Endometrium (tissue), 2 donors: ENCODE results near the gene LDB2.
A peak's percentile ranks its signal among the peaks of the same experiment; 100 is the strongest.

Source experiments
- FAIRE-seq: peaks from 2 replicates; lab custom pipeline; 2012; peaks lifted over from hg19 to GRCh38; lab: Jason Lieb, UNC
- donor health status: control.
- donor health status: control.

Gene LDB2

DNA sequence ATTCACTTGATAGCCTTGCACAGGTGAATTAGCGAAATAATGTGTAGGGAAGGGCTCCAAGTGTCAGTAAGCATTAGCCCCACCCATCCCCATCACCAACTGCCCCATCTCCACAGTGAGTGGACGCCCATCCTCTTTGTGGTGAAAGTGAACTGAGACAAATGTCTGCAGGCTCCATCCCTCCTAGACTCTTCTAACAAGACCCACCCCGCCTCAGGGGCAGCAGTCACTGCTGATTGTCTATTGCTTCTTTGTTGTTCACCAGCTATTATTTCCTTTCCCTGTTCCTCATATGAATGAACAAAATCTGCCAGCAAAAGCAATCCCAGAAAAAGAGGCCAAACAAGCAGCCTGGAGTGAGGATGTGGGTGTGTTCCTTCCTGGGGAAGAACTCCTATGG is 96.4 kb downstream of the LDB2 start:
- no peak for FAIRE-seq

DNA sequence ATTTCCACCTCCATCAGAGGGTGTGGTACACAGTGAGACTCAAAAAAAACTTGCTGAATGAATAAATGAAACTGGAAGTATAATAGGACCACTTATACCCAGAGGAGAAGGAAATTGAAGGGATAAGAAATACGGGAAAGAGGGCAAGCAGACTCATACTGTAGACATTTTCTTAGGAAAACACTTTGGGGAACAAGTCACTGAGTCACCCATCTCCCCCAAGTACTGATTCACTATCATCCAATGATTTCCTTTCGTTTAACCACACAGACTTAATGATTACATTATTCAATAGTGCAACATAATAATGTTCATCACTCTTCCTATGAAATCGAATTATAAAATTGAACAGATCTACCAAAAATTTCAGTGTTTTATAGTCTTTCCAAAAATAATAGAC is 97.1 kb downstream of the LDB2 start:
- no peak for FAIRE-seq

DNA sequence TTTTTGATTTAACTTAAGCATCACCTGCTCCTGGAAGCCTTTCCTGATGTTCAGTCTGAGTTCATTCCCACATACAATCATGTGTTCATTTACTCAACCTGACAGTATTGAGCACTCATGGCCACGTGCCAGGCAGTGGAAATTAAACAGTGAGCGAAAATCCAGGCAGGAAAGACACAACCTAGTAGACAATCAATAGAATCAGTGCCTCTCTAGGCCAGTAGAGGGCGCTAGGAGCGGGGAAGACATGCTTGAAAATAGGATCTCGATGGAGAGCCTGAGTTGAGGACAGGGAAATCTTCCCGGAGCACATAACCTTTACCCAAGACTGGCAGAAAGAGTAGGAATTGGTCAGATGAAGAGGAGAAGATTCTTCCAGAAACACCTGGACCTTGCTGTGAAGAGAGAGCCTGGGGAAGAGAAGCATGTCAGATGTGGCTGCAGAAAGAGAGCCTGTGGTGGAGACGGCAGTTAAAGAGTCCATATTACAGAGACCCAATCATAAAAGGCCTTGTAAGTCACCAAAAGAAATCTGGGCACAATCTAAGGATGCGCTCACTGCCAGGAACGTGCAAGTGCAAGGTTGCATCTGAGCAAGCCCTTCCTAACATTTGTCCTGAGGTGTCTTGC is 103.5 kb downstream of the LDB2 start:
- no peak for FAIRE-seq

DNA sequence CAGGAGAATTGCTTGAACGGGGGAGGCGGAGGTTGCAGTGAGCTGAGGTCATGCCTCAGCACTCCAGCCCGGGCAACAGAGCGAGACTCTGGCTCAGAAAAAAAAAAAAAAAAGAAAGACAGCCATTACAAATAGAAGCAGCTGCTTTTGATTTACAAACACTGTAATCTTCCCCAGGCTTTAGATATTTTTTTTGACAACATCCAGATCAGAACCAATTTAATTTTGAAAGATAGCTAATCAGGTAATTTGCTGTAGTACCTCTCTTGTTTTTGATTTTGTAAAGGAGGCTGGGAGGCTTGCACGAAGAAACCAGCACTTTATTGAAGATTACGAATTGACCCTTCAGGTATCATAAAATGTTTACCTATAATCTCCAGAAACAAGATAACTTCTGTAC is 107.0 kb downstream of the LDB2 start:
- no peak for FAIRE-seq

DNA sequence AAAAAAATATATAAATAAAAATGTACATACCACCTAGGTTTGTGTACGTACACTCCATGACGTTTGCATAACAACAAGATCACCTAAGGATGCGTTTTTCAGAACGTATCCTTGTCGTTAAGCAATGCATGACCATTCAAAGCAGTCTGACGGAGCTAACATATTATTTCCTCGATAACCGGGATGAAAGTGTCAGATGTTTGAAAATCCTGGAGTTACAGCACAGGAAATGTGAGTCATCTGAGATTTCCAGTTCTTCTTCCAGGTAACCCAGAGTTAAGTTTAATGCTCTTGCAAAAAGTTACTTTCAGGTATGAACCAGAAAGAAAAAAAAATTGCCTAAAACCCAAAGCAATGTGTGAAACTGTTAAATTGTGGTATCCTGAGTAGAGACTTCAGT is 107.9 kb downstream of the LDB2 start:
- FAIRE-seq, result no peak

DNA sequence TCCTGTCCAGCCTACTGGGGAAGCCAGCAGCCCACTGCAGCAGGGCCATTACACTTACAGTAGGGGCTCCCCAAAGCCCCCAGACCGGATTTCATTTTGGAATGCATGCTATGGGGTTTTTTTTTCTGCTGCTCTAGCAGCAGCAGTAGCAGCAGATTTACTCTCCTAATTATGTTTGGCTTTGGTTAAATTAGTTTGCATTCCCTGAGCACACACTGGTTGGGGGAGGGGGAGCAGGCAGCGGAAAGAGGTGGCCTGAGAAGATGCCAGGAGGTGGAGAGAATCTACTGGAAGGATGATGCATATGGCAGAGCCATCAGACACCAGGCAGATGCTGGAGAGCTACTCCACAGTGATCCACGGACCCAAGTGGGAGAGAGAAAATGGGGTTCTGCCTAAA is 109.6 kb downstream of the LDB2 start:
- no peak for FAIRE-seq

DNA sequence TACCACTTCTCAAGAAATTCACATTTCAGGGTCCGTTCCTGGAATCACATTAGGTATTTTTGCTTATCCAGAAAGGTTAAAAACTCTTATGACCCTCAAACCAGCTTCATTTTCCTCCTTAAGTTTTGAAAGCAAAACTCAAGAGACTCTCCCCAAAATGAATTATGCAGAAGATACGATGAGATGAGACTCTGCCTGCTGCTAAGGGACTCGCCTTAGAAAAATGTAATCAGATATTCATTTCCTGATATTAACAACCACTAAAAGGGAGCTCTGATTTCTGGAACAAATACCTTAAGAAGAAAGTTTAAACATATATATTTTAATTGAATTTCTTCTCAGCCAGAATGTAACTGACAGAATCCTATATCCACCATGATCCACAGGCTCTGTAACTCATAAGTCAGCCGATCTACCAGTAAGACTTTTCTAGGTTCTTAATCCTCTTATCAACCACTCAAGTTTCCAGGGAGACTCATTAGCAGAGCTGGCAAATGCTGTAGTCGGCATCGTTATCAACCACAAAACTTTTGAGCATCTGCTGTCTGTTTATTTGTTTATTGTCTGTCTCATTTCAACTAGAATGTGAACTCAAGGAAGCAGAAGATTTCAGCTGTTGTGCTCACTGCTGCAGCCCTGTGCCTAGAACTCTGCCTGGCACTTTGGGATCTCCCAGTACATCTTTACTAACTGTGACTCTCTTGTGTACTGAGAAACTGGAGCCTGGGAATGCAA is 112.5 kb downstream of the LDB2 start:
- no peak for FAIRE-seq

DNA sequence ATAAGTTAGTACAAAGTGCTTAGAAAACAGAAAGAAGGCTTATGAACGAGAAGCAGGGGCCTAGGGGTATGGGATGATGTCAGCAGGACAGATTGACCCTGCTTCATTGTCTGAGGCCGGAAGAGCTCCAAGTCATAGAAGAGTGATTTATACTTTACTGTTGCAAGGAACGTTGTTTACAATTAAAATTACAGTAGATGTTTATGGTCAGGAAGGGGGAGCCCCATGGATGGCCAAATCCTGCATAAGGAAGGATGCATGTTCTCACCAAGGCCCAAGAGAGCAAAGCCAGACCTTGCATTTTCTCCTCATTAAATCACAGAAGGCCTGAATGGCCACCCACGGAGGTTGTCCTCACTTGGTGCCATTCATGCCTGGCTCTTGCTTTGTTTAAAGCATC is 115.3 kb downstream of the LDB2 start:
- peak; percentile 83 for FAIRE-seq

DNA sequence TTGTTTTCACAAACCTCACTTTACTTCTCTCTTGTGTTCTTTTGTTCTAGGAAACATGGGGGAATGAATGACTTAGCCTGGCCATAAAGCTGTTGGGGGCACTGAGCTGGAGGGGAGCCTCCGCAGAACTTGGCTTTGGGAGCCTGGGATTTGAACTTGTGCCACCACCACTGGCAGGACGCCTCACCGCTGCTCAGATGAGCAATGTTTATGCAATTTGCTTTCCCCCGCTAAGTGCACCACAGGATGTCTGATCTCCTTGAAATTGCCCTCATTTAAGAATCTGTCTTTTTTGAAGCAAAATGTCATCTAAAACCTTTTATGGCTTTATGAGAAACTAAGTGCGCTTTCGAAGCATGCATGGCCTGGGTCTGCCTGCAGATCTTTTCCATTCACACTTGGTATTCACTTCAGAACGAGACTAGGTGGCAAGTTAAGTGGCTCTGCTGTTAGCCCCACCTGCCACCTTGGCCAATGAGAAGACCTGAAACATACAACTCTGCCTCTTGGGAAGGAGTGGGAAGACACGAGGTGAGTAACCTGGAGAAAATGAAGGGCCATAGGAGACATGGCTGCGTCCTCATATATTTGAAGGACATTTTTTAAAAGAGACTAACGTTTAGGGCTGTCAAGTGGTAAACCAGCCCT is 119.3 kb downstream of the LDB2 start:
- no peak for FAIRE-seq

DNA sequence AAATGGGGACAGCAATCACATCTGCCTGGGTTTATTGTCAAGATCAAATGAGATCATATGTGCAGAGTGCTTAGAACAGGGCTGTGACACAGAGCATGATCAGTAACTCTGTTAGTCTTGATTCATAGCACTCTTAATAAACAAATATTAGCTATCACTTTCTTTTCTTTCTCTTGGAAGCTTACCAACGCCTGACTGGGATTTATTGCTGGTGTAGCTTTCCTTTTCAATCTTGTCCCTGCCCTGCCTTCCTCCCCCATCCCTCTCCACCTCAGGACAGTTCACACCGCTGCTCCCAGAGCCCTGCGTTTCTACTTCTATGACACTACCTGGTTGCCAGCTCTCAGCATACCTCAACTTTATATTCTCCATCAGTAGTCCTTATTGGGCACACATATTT is 120.7 kb downstream of the LDB2 start:
- no peak for FAIRE-seq

DNA sequence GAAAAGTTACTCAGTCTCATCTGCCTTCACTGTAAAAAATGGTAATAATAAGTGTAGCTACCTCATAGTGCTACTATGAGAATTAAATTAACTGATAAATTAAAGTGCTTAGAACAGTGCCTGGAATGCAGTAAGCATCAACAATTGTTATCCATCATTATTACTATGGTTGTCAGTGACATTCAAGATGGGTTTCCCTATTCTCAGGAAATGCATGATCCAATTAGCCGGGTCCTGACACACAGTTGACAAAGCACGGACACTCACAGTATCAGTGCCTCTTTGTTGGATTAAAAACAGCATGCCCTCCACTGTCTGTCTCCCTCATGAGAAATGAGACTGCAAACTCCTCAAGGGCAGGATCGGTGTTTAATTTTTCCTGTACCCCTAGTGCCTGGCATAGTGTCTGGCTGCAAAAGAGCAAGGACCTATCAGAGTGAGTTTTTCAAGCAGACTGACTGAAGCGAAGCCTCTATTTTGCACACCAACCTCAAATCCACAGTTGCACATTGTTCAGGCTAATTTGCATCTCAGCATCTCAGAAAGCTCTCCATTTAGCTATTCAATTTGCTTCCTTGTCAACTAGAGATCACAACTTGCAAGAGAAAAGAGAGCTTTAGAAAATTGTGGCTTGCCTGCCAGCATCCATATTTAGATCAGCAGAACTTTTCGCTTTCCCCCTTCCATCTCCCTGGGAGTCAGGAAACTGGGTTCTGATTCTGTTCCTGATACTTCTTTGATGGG is 122.9 kb downstream of the LDB2 start:
- FAIRE-seq, result no peak

DNA sequence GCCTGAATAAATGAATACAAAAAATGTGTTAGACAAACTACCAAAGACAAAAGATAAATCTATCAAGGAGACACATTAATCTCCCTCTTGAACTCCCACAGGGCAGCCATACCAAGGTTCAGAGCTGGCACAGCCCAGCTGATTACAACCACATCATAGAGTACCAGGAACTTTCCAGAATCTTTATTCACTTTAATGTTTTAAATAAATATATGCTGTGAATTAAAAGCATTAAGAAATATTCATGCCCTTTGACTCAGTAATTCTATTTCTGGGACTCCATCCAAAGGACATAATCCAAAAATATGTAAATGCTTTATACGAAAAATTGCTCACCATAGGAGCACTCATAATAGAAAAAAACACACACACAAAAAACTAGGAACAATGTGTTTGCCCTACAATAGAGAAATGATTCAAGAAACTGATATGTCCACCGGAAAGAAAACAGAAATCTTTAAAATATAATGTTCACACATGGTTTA is 126.0 kb downstream of the LDB2 start:
- peak; percentile 8 for FAIRE-seq

DNA sequence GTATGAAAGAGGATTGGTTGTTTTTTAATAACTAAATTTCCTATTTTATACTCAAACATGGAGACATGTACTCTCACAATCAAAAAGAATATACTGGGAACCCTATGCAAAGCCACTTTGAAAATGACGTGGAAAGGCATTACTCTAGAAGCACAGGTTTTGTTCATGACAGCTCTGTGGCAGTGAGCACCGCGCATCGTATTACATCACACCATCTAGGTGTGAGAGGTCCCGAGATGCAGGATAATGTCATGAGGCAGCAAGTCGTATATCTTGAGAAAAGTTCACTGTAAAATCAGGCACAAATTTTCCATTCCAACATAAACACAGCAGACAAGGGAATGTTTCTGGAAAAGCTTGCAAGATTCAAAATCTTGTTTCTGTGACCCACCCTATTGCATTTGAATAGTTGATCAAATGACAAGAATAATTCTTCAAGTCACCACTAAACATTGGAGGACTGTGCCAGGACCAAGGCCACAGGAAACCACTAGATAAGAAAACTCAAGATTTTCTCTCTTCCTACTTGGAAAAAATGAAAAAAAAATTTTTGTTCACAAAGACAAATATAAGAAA is 127.6 kb downstream of the LDB2 start:
- no peak for FAIRE-seq

DNA sequence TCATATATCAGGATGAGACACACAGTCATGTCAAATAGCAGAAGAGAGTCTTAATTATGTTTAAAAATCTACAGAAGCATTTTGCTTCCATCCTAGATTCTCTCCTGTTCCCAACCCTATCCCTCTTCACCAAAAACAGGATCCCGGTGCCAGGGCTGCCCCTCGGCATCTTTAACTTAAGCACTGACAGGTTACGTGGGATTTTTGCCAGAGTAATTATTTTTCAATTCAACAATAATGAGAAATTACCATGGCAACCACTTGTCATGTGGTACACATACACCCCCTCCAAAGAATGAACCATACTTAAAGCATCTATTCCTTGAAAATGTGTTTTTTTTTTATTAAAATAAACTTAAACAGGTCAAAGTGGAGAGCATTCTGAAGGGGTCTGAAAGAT is 130.6 kb downstream of the LDB2 start:
- no peak for FAIRE-seq

DNA sequence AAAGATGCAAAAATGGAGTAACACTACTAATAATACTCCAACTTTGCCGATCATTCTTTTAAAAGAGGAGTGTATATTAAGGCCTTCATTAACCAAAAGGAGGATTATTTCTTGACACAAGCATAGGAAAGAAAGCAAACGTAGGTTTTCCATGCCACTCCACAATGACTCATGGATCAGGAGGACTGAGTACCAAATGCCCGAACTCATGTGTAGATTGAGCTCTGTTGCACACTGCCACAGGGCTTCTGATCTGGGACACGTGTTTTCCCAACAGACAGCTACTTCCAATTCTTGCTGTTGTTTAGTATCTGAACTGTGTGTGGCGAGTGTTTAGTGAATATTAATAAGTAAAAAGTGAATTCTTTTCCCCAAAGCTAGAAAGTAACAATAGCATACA is 131.2 kb downstream of the LDB2 start:
- FAIRE-seq, result no peak

DNA sequence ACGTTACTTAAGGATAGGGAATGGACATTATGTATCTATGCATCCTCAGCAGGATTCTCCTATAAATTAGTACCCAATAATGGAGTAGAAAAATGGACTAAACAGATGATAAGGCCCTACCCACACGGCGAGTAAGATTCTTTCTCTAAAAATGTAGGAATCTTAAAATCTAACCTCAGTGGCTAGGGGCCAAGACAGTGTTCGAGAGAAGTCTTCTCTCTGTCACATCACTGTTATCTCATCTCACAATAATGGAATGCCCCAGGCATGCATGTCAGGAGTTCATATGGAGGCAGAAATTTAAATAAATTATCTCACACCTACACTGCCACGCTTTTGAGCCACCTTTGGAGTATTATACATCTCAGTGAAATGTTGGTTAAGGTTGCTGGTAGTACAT is 132.9 kb downstream of the LDB2 start:
- no peak for FAIRE-seq

DNA sequence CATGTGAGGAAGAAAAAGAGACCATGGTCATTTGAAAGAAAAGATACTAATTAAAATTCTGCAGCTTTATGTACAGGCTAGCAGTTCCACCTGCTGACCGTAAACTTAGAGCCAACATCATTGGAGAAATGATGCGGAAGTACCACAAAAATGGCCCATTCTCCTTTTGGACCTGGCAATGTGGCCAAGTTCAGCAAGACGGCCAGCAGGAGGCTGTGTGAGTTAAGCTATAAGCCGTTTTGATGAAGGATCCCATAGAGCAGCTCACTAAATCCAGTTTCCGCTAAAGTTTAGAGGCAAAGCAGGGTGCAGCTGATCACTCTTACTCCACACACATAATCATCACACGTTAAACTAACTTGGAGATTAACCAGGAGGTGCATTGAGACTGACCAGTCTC is 133.8 kb downstream of the LDB2 start:
- no peak for FAIRE-seq

DNA sequence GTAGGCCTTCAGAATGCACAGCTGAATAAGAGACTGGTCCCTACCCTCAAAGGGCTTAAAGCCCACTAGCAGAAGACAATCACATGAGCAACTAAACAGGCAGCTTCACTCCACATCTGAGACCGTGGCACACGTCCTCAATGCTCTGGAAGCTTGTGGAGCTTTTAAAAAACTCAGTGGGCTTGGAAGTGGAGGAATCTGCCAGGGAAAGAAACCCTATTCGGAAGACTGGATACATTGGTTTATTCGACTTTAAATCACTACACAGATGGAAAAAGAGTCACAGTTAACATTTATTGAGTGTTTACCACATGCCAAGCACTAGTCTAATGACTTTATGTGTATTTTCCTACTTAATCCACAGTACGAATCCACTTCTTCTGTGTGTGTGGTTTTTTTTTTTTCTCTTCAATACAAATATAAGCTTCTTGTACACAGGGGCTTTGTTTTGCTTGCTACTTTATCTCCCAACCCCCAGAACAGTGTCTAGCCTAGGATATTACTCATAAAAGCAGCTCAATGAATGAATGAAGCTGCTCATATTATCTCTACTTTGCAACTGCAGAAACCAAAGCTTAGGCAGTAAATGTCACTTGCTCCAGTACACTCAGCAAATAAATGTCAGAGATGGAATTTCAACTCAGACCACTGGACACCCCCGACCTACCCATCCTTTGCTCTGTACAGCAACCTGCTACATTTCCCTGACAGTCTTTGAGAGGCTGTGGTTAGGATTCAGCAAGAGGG is 137.7 kb downstream of the LDB2 start:
- no peak for FAIRE-seq

DNA sequence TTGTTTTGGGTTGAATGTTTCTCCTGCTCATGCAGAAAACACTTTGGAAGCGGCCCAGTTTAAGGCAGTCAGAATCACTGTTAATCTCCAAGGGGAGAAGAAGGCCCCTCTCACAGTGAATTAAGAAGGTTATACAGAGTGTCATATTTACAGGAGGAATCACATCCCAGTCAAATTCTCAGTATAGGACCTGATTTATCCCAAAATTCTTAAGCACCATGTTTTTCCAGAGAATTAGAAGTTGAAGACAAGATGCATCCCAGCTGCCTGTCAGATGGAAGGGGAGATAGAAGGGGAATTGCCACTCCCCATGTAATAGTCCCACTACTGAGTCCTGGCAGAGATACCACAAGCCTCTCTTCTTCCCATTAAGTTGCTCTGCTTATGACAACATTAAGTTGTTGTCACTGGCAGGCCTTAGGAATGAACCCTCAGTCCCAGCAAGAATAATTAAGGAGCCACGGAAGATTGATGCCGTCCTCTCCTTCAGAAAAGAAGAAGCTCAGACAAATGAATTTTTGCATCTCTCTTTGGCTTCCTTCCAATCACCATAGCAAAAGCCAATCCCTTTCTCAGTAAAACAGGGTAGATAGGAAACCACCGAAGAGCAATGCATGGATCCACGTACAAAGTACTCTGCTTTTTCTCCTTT is 138.4 kb downstream of the LDB2 start:
- FAIRE-seq, result no peak

DNA sequence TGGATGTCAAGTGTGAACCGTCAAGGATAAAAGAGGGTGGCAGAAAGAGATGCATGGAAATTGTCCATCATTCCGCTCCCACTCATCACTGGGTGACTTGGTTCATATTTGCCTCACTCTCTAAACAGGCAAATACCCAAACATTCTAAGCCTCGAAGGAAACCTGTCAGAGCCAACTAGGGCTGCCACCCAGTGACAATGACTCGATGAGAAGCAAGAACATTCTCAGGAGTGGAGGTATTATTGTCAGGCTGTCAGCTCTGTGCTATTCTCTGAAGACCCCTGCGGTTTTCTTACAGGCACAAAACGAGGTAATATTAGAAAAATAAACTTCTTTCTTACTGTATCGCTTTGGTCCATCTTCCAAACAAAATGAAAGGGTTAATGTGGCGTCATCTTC is 139.6 kb downstream of the LDB2 start:
- FAIRE-seq, result no peak

DNA sequence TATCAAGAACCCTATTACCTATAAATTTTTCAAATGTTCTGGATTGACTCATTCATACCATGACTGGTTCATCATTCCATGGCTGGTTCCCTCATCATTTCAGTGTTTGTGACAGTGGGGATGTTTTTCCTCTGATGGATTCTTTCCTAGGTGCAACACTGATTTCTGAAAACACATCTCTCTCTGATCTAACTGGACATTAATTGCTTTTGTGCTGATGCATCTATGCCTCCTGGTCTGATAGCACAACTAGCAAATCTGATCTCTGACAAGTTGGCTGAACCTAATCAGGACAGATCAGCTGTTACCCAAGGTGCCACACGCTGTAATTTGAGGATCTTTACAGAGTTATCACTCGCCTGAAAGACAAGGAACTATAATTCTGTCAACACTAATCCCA is 140.2 kb downstream of the LDB2 start:
- FAIRE-seq, result no peak
